HPDE6-E6E7 (cell line): ENCODE data around the gene MCUB.
"Not testable (repeated sequence)": the region's sequence is repeated elsewhere in the genome, so short reads cannot be mapped to it uniquely, and the experiment has no call there.

Source experiments
- DNase-seq: peaks from one replicate; pipeline ENCODE4 v3.0.0; 2011; ENCODE audit warnings: missing footprints; ENCODE audit errors: extremely low spot score

Gene MCUB

GRCh38 chr4:109629775-109630174 is 69.7 kb downstream of the MCUB start:
- no peak for DNase-seq

GRCh38 chr4:109631532-109632108 is 71.6 kb downstream of the MCUB start:
- no peak for DNase-seq

- DNase-seq: no peak
Measured at GRCh38 chr4:109640644-109641043, 80.6 kb downstream of the MCUB start.

- DNase-seq: no peak
Measured at GRCh38 chr4:109645874-109646710, 86.0 kb downstream of the MCUB start.

GRCh38 chr4:109648266-109648996 is 88.4 kb downstream of the MCUB start:
- no peak for DNase-seq

GRCh38 chr4:109648997-109649575 is 89.0 kb downstream of the MCUB start:
- DNase-seq: no peak

- no peak for DNase-seq
Measured at GRCh38 chr4:109649872-109650271, 89.8 kb downstream of the MCUB start.

- no peak for DNase-seq
Measured at GRCh38 chr4:109655396-109655795, 95.3 kb downstream of the MCUB start.

- DNase-seq: no peak
Measured at GRCh38 chr4:109657854-109658418, 97.9 kb downstream of the MCUB start.

- DNase-seq: no peak
Measured at GRCh38 chr4:109658871-109659410, 98.9 kb downstream of the MCUB start.

- no peak for DNase-seq
Measured at GRCh38 chr4:109662116-109662515, 102.1 kb downstream of the MCUB start.

- no peak for DNase-seq
Measured at GRCh38 chr4:109662771-109663170, 102.7 kb downstream of the MCUB start.

- DNase-seq: no peak
Measured at GRCh38 chr4:109665783-109666485, 105.9 kb downstream of the MCUB start.

GRCh38 chr4:109671350-109671749 is 111.3 kb downstream of the MCUB start:
- no peak for DNase-seq

- no peak for DNase-seq
Measured at GRCh38 chr4:109672169-109672930, 112.3 kb downstream of the MCUB start.

GRCh38 chr4:109673303-109673702 is 113.3 kb downstream of the MCUB start:
- no peak for DNase-seq

- DNase-seq: no peak
Measured at GRCh38 chr4:109675181-109675580, 115.1 kb downstream of the MCUB start.

- no peak for DNase-seq
Measured at GRCh38 chr4:109675843-109676242, 115.8 kb downstream of the MCUB start.

GRCh38 chr4:109676886-109677285 is 116.8 kb downstream of the MCUB start:
- DNase-seq: no peak

GRCh38 chr4:109678472-109678871 is 118.4 kb downstream of the MCUB start:
- not testable (repeated sequence) for DNase-seq
